HCT116 (cell line): ENCODE data around the gene MRPL58. TPM values are rescaled to one million over a fixed set of nuclear protein-coding genes. Genes with fewer than 3 reads are reported as not detected.
"Not testable (repeated sequence)": the region's sequence is repeated elsewhere in the genome, so short reads cannot be mapped to it uniquely, and the experiment has no call there.

Source experiments
- ATAC-seq: fragments of 200-7000 bp; cut with Tn5 transposase; 2 replicates; pipeline ENCODE4 v1.9.1; 2020; ENCODE audit warnings: mild to moderate bottlenecking, moderate library complexity
- BruUV-seq: library from RNA; stranded (reverse); fragments of 400-500 nt; replicated peaks from 2 replicates; lab custom pipeline; 2021; lab: Mats Ljungman, UMichigan
- CTCF ChIA-PET: fragments of 300-600 bp; sonication (Branson Sonifier 250); formaldehyde crosslinking; loops from one replicate; lab custom pipeline; 2021; ENCODE audit warnings: antibody characterized with exemption; lab: Charles Lee
- POLR2A ChIA-PET: fragments of 300-600, 350-600 bp; sonication (Branson Sonifier 250); formaldehyde crosslinking; loops from one replicate; lab custom pipeline; 2021; ENCODE audit warnings: antibody characterized with exemption; lab: Charles Lee
- RAD21 ChIA-PET, 2 experiments: fragments of 300-600 bp; sonication (Branson Sonifier 250); formaldehyde crosslinking; loops; one replicate each; lab custom pipeline; 2023; ENCODE audit warnings: low total read pairs in 2 of 2; ENCODE audit not compliant: uncharacterized antibody in 2 of 2, unreplicated experiment in 2 of 2, low non-redundant PET in 1 of 2; lab: Charles Lee
- DNase-seq: peaks from one replicate; pipeline ENCODE4 v3.0.0-alpha.2; 2010; ENCODE audit warnings: low read depth, low spot score
- H2AFZ ChIP-seq: fragments of 200-600 bp; shearing (Covaris generic), sonication (generic); 2 replicates; pipeline ENCODE4 v1.6.1; 2017; ENCODE audit warnings: low read depth, mixed run types, mixed read lengths, antibody characterized with exemption, low read length; ENCODE audit not compliant: poor library complexity, severe bottlenecking
- H3K27ac ChIP-seq: 2 replicates; pipeline ENCODE4 v1.5.1; 2012; ENCODE audit warnings: low read depth, low read length
- H3K27me3 ChIP-seq: fragments of 200-600 bp; sonication (generic); 2 replicates; pipeline ENCODE4 v1.6.1; 2016; ENCODE audit warnings: mixed run types, low read length, mixed read lengths; ENCODE audit not compliant: insufficient read depth
- H3K36me3 ChIP-seq, 2 experiments: fragments of 200-500 bp in 1 of 2; fragments of 200-600 bp in 1 of 2; sonication (Bioruptor generic) in 1 of 2; sonication (generic) in 1 of 2; 2 replicates each; pipeline versions ENCODE4 v1.5.1 to v1.6.1; 2014 to 2016; ENCODE audit warnings: low read length in 2 of 2, inconsistent platforms in 1 of 2, mixed read lengths in 1 of 2, mixed run types in 1 of 2; ENCODE audit not compliant: insufficient read depth in 2 of 2, control insufficient read depth in 1 of 2
- H3K4me1 ChIP-seq, 2 experiments: fragments of 200-600 bp in 1 of 2; sonication (generic) in 1 of 2; 2 replicates each; pipeline versions ENCODE4 v1.5.1 to v1.6.1; 2012 to 2017; ENCODE audit warnings: low read length in 2 of 2, inconsistent platforms in 1 of 2, mild to moderate bottlenecking in 1 of 2, mixed read lengths in 1 of 2, mixed run types in 1 of 2, moderate library complexity in 1 of 2; ENCODE audit not compliant: insufficient read depth in 2 of 2, control insufficient read depth in 1 of 2
- H3K4me2 ChIP-seq: fragments of 200-600 bp; sonication (generic); 2 replicates; pipeline ENCODE4 v1.6.1; 2017; ENCODE audit warnings: mixed run types, low read length, mixed read lengths
- H3K4me3 ChIP-seq, 2 experiments: fragments of 200-600 bp in 1 of 2; sonication (generic) in 1 of 2; replicated peaks in 1 of 2; 2 replicates each; pipeline ENCODE4 v1.5.1; 2011 to 2016; ENCODE audit warnings: low read length in 2 of 2, control low read depth in 1 of 2, low read depth in 1 of 2, mild to moderate bottlenecking in 1 of 2, mixed read lengths in 1 of 2, mixed run types in 1 of 2
- H3K79me2 ChIP-seq: fragments of 200-600 bp; sonication (generic); 2 replicates; pipeline ENCODE4 v1.6.1; 2017; ENCODE audit warnings: mild to moderate bottlenecking, mixed run types, low read length, moderate library complexity, mixed read lengths; ENCODE audit not compliant: insufficient read depth
- H3K9ac ChIP-seq: fragments of 200-600 bp; sonication (generic); 2 replicates; pipeline ENCODE4 v1.6.1; 2016; ENCODE audit warnings: low read length, mixed read lengths
- H3K9me2 ChIP-seq: fragments of 200-600 bp; sonication (generic), shearing (Covaris generic); 2 replicates; pipeline ENCODE4 v1.6.1; 2017; ENCODE audit warnings: mixed run types, mild to moderate bottlenecking, moderate library complexity; ENCODE audit not compliant: insufficient read depth
- H3K9me3 ChIP-seq, 2 experiments: fragments of 200-500 bp in 1 of 2; fragments of 200-600 bp in 1 of 2; sonication (Bioruptor generic) in 1 of 2; sonication (generic) in 1 of 2; 2 replicates each; pipeline ENCODE4 v1.6.1; 2014 to 2017; ENCODE audit warnings: low read length in 2 of 2, mixed read lengths in 2 of 2, inconsistent platforms in 1 of 2, low read depth in 1 of 2, mild to moderate bottlenecking in 1 of 2, mixed run types in 1 of 2, moderate library complexity in 1 of 2; ENCODE audit not compliant: control insufficient read depth in 1 of 2, insufficient read depth in 1 of 2
- H4K20me1 ChIP-seq: fragments of 200-600 bp; sonication (generic), shearing (Covaris generic); 2 replicates; pipeline ENCODE4 v1.6.1; 2017; ENCODE audit warnings: mixed run types, mild to moderate bottlenecking, moderate library complexity; ENCODE audit not compliant: insufficient read depth
- JUND ChIP-seq: IDR thresholded peaks from 2 replicates; pipeline ENCODE4 v1.6.1; 2012
- SIN3A ChIP-seq: IDR thresholded peaks from 2 replicates; pipeline ENCODE4 v1.6.1; 2012; ENCODE audit warnings: low read depth
- ZFX ChIP-seq: fragments of 450-650 bp; IDR thresholded peaks from 2 replicates; pipeline ENCODE4 v1.6.1; 2017
- intact Hi-C: fragments of 100-400 bp; cut with micrococcal nuclease; formaldehyde crosslinking; loops from 2 replicates; pipeline ENCODE4 v1.10.0; 2022
- total RNA-seq: library from RNA; stranded (reverse); gene quantifications from one replicate; pipeline ENCODE4 v1.2.1, GENCODE V29; 2021; ENCODE audit not compliant: unreplicated experiment
- TF ChIP-seq, protein P1 (sequence below), 3 experiments: fragments of 200-600 bp in 1 of 3; sonication (generic) in 1 of 3; IDR thresholded peaks in 2 of 3; conservative IDR thresholded peaks in 1 of 3; 2 replicates each; pipeline ENCODE4 v1.5.1; 2012 to 2017; ENCODE audit warnings: low read depth in 2 of 3, low read length in 2 of 3, antibody characterized with exemption in 1 of 3, borderline replicate concordance in 1 of 3, control low read depth in 1 of 3, mild to moderate bottlenecking in 1 of 3, mixed read lengths in 1 of 3, mixed run types in 1 of 3, moderate library complexity in 1 of 3; ENCODE audit not compliant: insufficient read depth in 1 of 3
- TF ChIP-seq, protein P2 (sequence below): IDR thresholded peaks from 2 replicates; pipeline ENCODE4 v1.6.1; 2011; ENCODE audit warnings: mild to moderate bottlenecking, low read length, moderate library complexity; ENCODE audit not compliant: insufficient replicate concordance; ENCODE audit errors: extremely low read depth

Gene MRPL58
- total RNA-seq, 1 experiment from 2014 or later = 80.5 TPM

- TF ChIP-seq SIN3A (no peak), JUND (no peak), ZFX (no peak)
- TF ChIP-seq, protein P1, sequence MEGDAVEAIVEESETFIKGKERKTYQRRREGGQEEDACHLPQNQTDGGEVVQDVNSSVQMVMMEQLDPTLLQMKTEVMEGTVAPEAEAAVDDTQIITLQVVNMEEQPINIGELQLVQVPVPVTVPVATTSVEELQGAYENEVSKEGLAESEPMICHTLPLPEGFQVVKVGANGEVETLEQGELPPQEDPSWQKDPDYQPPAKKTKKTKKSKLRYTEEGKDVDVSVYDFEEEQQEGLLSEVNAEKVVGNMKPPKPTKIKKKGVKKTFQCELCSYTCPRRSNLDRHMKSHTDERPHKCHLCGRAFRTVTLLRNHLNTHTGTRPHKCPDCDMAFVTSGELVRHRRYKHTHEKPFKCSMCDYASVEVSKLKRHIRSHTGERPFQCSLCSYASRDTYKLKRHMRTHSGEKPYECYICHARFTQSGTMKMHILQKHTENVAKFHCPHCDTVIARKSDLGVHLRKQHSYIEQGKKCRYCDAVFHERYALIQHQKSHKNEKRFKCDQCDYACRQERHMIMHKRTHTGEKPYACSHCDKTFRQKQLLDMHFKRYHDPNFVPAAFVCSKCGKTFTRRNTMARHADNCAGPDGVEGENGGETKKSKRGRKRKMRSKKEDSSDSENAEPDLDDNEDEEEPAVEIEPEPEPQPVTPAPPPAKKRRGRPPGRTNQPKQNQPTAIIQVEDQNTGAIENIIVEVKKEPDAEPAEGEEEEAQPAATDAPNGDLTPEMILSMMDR (IDR thresholded peaks at IDR 0.05 in 2 of 3, conservative IDR thresholded peaks at IDR 0.05 in 1 of 3; ENCODE audit: borderline replicate concordance in 1 of 3, insufficient read depth in 1 of 3, low read depth in 2 of 3, low read length in 2 of 3) = no peak
- TF ChIP-seq, protein P2, sequence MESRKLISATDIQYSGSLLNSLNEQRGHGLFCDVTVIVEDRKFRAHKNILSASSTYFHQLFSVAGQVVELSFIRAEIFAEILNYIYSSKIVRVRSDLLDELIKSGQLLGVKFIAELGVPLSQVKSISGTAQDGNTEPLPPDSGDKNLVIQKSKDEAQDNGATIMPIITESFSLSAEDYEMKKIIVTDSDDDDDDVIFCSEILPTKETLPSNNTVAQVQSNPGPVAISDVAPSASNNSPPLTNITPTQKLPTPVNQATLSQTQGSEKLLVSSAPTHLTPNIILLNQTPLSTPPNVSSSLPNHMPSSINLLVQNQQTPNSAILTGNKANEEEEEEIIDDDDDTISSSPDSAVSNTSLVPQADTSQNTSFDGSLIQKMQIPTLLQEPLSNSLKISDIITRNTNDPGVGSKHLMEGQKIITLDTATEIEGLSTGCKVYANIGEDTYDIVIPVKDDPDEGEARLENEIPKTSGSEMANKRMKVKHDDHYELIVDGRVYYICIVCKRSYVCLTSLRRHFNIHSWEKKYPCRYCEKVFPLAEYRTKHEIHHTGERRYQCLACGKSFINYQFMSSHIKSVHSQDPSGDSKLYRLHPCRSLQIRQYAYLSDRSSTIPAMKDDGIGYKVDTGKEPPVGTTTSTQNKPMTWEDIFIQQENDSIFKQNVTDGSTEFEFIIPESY = no peak
- TF ChIP-seq, all 23 proteins: peak for 0
Observed at GRCh38 chr17:75041656-75042280, 29.3 kb downstream of the MRPL58 start (continued).

DNA sequence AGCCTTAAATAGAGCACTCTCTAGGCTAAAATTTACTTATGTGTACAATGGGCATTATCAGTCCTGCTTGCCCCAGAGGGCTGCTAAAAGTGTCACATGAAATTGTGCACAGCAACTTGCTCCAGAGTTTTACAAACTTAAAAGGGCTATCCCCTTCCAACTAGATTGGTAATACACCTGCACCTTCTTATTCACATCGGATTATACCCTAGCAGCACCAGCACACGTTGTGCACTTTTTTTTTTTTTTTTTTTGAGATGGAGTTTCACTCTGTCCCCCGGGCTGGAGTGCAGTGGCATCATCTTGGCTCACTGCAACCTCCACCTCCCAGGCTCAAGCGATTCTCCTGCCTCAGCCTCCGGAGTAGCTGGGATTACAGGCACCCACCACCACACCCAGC lies 31.3 kb downstream of the MRPL58 start:
- RAD21 ChIA-PET = interaction anchor here in 1 of 2 experiments (0.7 kb wide), 1 partner anchor 165 kb away, joined by 4 read pairs; no protein-coding TSS in a partner anchor
- Histone ChIP-seq H3K4me1 (peaks cover 10 to 17% of the 10 kb centered on the region in 2 experiments; a peak in 3 of 4 replicates), H3K36me3 (peaks cover 28 to 30% of the 10 kb centered on the region in 2 experiments), H3K79me2 (peaks cover 38% of the 10 kb centered on the region)
- BruUV-seq, ATAC-seq, H3K9ac ChIP-seq, POLR2A ChIA-PET, H4K20me1 ChIP-seq, CTCF ChIA-PET, H3K4me2 ChIP-seq, H3K4me3 ChIP-seq, DNase-seq, H3K9me3 ChIP-seq, H2AFZ ChIP-seq, H3K9me2 ChIP-seq, H3K27ac ChIP-seq, intact Hi-C loops, H3K27me3 ChIP-seq: not testable (repeated sequence)
